HG03342 (cell line): ENCODE measurements around the gene VILL.

Experiments
- ATAC-seq: cut with Tn5 transposase; IDR thresholded peaks from one replicate; pipeline ENCODE4 v1.9.1; 2021; ENCODE audit warnings: mild to moderate bottlenecking, moderate library complexity; ENCODE audit not compliant: unreplicated experiment

Gene VILL

DNA sequence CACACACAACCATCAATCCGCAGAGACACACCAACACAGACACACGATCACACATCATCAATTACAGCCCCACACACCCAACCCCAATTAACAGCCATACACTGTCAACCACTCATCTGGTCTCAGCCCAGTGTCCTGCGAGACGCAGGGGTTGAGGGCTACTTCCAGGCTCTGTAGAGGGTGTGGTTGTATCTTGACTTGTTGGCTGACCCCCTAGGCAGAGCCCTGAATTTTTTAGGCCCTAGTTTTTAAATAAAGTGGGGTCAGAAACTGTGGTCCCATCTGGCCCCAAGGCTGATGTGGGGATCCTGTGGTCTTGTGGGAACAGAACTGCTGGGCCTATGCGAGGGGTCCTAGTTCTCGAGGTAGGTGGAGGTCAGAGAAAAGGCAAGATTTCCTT, 9.2 kb downstream of the VILL start:
- ATAC-seq: no peak

DNA sequence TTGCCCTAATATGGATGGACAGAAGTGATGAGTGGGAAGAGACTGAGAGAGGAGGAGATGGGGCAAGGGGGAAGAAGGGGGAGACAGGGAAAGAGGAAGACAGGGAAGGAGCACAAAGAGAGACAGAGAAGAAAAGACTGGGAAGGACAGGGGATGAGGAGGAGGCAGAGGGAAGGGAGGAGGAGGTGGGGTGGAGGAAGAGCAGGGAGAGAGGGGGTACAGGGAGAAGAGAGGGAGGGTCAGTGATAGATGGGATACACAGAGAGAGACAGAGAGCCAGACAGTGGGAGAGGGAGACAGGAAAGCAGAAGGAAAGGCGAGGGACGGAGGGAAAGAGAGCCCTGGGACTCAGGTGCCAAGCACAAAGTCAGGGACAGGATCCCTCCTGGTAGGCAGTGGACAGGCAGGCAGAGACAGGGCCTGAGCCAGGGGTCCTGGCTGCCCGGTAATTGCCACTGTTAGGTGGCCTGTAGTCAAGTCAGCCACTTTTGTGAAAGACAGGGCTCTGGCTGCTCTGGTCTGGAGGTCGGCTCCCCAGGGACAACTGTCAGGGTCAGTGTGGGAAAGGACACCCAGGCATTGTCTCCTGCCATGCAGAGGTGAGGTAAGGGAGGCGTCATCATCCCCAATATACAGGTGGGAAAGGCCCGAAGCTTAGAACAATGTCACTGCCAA, 9.8 kb downstream of the VILL start:
- ATAC-seq: no peak

- ATAC-seq: no peak
Measured at GRCh38 chr3:38000965-38001455, 10.4 kb downstream of the VILL start.

- ATAC-seq: no peak
Measured at GRCh38 chr3:38001456-38002081, 11.0 kb downstream of the VILL start.

GRCh38 chr3:38002291-38002876, 11.8 kb downstream of the VILL start:
- no peak for ATAC-seq

GRCh38 chr3:38002940-38003339, 12.4 kb downstream of the VILL start:
- no peak for ATAC-seq

DNA sequence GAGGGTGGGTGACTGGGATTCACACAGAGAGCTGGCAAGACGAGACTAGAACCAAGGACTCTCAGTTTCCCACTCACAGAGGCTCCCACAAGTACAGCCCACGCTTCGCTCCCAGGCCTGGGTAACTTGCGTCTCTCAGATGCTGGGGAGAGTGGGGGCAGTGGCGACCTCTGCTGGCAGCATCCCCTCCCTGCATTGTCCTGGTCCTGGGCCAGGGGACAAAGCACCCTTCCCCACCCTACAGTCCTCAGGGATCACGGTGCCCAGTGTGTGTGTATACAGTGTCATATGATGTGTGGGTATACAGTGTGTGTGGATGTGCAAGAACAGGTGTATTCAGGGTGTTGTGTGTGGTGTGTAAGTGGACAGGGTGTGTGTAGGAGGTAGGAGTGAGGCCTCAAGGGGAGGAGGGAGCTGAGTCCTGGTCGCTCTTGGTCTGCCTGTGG, 12.8 kb downstream of the VILL start:
- ATAC-seq: no peak

DNA sequence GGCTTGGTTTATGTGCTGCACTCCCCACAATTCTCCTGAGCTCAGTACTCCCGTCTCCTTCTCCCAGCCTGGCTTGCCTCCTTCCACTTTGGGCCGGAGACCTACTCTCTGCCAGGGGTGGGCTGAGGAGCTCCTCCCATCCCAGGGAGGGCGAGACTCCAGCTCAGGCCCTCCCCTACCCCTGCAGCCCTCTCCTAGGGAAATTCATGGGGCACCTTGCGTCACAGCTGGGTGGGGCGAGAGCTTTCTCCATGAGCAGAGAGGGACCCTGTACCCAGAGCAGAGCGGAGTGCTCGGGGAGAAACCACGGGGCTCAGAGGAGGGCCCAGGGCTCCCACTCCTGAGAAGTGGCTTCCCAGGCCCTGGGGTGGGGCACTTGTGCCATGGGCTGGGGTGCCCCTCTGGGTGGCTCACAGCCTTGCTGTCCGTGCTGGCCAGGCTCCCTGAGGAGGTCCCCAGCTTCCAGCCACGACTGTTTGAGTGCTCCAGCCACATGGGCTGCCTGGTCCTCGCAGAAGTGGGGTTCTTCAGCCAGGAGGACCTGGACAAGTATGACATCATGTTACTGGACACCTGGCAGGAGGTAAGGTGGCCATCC, 13.3 kb downstream of the VILL start:
- no peak for ATAC-seq

- ATAC-seq: peak; percentile 55
Measured at GRCh38 chr3:38004415-38005075, 14.0 kb downstream of the VILL start.

GRCh38 chr3:38005076-38006020, 14.8 kb downstream of the VILL start:
- ATAC-seq: no peak

GRCh38 chr3:38006031-38006430, 15.4 kb downstream of the VILL start:
- ATAC-seq: no peak

GRCh38 chr3:38006445-38006995, 15.9 kb downstream of the VILL start:
- no peak for ATAC-seq

DNA sequence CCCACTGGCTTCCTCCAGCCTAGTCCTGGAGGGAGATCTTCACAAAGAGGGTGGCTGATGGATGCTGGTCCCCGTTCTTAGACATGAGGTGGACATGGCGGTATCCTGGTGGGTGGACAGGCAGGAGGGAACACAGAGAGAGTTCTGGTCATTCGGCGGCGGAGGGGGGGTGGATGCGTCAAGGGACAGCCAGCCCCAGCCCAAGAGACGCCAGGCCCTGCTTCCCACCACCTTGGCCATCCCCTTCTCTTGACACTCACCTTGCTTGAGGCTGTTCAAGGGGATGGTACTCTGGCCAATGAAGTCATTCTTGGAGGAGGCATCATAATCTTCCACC, 17.1 kb downstream of the VILL start:
- ATAC-seq: no peak

DNA sequence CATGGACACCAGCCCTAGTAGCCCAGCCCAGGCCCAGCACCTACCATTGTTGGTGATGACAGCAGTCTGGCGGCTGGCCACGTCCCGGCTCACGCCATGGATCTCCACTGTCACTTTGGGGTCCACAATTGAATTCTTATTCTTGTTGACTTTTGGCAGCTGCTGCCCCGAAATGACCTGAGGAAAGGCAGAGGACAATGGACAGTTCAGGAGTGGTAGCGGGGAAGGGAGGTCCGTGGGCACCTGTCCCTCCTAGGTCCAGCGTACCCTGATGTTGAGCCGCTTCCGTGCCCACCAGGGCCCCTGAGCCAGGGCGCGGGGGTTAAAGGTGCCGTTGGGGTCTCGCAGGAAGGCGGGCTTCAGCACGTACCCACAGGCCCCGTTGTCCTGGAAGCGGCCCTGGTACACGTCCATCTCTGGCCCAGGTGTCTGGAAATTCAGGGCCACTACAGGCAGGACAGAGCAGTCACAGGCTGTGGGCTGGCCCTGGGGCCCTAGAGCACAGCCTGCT, 17.7 kb downstream of the VILL start:
- no peak for ATAC-seq

- no peak for ATAC-seq
Measured at GRCh38 chr3:38008971-38009580, 18.5 kb downstream of the VILL start.

DNA sequence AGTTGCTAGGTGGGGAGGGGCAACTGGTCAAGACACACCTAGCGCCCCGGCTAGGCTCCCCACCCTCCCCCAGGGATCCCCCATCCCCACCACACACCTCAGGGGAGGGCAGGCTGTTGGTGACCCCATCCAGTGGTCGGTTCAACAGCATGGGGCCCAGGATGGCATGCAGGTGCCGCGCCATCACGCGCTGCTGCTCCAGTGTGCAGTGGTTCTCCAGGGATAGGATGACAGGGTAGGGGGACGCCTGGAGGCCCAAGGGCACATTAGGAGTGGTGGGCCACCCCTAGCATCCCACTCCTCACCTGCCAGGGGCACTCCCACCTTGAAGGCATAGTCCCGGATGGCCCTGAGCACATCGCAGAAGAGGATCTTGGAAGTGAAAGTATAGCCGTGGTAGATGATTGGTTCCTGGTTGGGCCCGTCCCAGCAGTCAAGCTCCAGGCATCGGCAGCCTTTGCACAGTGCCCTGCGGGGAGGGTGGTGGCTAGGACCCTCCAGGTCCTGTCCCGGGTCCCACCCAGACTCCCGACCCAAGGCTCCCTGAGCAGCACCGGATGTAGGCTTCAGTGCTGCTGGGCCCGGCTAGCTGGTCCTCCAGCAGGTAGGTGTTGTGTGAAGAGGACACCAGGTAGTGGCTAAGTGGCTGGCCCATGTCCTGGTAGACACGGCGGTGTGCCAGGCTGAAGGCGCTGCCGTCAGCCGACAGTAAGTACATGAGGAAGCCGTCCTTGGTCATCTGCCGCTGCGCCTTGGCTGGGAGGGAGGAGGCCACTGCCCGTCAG, 19.4 kb downstream of the VILL start:
- ATAC-seq: no peak

- ATAC-seq: no peak
Measured at GRCh38 chr3:38011111-38011510, 20.5 kb downstream of the VILL start.

DNA sequence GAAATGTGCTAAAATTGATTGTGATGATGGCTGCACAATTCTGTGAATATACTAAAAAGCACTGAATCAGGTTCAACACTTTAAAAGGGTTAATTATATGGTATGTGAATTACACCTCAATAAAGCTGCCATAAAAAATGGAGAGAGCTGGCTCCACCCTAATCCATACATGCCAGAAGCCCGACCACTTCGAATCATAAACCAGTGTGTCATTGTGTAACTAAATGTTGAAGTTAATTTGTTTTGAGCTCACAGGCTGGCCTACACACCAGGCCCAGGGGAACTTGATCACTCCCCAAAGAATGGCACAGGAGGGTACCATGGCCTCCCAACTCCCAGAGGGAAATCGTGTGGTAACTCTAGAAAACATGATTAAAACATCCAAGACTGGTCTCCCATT, 24.9 kb downstream of the VILL start:
- no peak for ATAC-seq

- no peak for ATAC-seq
Measured at GRCh38 chr3:38015984-38016383, 25.4 kb downstream of the VILL start.
